ENCODE results near the gene BOC.

The BOC gene

DNA sequence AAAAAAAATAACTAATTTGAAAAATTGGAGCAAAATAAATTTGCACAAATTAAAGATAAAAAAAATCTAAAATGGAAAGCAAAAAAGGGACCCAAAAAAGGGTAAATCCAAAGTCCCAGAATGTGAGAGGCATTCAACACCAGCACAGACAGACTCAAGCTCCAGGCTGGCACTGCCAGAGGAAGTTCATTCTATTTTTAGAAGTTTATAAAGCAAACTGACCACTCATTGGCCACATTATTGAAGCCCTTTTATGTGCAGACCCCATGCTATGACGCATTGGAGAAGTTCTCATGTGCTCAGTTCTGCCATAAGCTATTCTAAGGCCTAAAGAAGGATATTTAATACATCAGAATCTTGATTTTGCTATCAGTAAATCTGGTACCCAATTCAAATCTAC is 17.6 kb upstream of the BOC start:
- no peak for DNase-seq

DNA sequence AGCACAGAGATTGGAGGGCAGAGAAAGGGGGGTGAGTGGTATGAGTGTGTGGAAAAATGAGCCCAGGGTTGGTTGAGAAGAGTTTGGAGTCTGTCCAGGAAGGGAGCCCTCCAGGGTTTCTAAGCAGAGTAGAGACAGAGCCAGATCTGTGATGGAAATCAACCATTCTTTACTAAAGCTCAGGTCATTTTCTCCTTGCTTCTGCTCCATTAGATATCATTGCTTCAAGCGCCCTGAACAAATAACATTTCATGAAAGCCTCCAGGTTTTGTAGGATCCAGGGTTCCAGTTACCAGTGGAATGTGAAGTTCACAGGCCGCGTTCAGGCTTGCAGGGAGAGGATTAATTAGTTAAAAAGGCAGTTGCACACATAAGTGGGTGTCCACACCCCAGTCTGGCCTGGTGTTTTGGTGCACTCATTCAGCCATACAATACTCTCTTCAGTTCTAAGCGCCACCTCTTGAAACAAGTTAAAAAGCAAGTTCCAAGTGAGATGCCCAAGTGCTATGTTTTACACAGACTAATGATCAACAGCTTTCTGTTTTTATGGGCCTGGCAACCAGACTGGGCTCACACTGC is 16.4 kb upstream of the BOC start:
- no peak for DNase-seq

DNA sequence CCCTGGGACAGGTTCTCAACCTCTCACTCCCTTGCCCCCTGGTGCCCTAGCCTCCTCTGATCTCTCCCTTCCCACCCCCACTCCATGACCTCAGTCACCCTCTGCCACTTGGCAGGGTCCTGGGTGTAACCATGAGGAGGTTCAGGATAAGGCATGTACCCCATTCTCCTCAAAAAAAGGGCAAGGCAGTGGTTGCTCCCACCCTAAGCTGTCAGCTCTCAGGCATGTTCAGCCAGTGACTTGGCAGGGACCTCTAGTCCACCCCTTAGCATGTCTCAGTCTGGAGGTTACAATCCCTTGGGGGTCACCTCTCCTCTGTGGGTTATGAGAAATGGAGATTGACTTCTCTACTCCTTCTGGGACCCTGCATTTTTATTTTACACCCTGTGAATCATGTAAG is 11.0 kb upstream of the BOC start:
- no peak for DNase-seq

GRCh38 chr3:113200946-113201345 is 10.4 kb upstream of the BOC start:
- DNase-seq = no peak

GRCh38 chr3:113204371-113204770 is 7.0 kb upstream of the BOC start:
- DNase-seq = no peak

DNA sequence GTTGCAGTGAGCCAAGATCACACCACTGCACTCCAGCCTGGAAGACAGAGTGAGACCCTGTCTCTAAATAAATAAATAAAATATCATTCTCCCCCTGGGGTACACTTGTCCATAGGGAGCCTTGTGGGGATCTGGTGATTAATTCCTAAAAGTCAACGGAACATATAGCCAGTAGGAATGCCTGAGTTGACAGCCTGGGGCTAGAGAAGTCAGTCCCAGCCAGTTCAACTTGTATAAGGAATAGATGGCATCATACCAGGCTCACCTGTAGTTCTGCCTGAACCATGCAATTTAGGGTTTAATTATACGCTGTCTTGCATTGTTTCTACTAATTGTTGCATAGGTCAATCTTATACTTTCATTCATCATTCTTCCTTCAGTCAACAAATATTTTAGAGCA is 5.9 kb upstream of the BOC start:
- no peak for DNase-seq

- DNase-seq = no peak
Measured at GRCh38 chr3:113210604-113211329, 590 bp upstream of the BOC start.

- DNase-seq = no peak
Measured at GRCh38 chr3:113212150-113212843, 940 bp downstream of the BOC start.

GRCh38 chr3:113212844-113213375 is 1.6 kb downstream of the BOC start:
- no peak for DNase-seq

DNA sequence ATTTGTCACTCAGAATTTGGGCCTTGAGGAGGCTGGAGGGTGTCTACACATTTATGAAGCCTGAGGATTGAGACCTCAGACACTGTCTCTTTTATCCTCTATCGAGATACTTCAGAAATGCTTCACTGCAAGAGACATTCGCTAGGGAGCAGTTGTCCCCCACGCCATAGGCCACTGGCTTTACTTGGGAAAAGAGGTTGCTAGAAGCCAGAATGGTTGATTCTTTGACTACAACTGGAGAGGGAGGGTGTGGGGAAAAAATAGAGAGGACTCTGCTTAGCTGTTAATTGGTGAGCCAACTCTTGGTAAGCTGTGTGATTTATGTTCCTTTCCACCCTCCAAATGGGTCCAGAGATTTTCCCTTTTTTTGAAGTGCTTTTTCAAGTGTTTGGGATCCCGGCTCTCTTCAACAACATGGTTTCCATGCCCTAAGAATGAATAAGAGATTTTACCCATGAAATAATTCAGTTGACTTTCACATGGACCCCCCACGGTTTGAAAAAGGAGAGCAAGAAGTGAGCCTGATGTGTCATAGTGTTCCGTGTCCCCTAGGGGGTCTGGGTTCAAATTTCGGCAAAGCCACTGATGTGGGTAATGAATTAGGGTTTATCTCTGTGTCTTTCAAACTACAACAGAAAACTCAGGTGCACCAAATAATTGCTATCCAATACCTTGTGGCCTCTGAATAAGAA is 2.7 kb downstream of the BOC start:
- DNase-seq = no peak

- DNase-seq = no peak
Measured at GRCh38 chr3:113214917-113215595, 3.7 kb downstream of the BOC start.

- no peak for DNase-seq
Measured at GRCh38 chr3:113216393-113216792, 5.0 kb downstream of the BOC start.

DNA sequence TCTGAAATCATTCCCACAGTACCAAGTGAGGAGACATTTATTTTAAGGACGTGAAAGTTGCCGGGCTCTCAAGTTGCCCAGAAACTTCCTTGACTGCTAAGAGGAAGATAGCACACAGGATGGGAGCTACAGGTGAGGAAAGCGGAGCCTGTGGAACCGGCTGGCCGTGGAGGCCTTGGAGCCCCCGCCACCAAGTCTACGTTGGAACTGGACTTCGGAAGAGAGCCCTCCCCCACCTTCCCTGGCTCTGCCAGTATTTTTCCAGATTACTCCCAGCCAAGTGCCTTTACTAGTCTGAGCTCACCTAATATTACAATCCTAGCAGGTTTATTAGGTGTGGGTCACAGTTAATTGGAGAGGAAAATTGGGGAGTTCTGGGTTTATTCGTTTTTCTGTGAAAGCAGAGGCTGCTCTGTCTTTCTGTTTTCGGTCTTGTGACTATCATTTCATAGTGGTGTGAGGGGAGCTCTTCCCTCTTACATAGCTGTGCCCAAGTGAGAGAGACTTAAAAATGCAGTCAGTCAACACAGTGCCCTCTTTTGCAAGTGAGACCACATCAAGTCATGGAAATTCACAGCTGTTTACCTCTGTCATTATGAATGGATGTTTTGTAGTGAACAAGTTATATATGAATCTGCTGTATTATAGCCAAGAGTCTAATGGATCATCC is 6.8 kb downstream of the BOC start:
- DNase-seq = no peak

DNA sequence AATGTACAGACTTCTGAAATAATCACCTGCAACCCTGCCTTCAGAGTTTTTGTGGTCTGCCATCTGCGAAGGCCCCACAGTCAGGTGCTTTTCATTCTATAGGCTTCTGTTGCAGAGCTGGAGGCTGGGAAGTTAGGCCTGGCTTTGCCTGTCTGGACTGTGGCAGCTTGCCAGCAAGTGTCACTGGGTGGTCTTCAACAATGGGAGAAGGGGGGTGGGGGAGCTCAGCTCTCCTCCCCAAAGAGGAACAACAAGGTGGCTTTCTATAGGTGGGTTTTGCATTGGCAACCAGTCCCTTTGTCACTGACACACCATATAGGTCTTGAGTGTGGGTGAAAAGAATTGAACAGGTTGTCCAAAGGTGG is 7.3 kb downstream of the BOC start:
- DNase-seq = no peak

- DNase-seq = no peak
Measured at GRCh38 chr3:113219605-113220300, 8.4 kb downstream of the BOC start.

- DNase-seq = no peak
Measured at GRCh38 chr3:113220721-113221120, 9.4 kb downstream of the BOC start.

DNA sequence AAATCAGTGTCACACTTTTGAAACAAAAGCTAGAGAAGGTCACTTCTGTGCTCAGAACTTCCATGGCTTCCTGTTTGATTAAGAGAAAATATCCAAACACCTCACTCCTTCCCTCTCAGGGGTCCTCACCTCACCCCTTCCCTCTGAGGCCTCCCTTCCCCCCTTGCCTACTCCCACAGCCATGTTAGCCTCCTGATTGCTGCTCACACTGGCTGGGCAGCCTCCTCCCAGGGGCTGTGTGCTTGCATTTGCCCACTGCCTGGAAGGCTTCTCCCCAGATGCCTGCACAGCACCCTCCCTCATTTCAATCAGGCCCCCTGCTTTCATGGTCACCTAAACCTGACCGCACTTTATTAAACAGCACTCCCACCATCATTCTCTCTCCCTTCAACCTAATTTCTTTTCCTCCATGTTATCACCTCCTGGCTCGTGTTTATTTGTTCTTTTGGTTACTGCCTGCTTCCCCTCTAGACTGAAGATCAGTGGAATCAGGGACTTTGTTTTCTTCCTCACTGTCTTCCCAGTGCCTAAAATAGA is 10.4 kb downstream of the BOC start:
- no peak for DNase-seq

DNA sequence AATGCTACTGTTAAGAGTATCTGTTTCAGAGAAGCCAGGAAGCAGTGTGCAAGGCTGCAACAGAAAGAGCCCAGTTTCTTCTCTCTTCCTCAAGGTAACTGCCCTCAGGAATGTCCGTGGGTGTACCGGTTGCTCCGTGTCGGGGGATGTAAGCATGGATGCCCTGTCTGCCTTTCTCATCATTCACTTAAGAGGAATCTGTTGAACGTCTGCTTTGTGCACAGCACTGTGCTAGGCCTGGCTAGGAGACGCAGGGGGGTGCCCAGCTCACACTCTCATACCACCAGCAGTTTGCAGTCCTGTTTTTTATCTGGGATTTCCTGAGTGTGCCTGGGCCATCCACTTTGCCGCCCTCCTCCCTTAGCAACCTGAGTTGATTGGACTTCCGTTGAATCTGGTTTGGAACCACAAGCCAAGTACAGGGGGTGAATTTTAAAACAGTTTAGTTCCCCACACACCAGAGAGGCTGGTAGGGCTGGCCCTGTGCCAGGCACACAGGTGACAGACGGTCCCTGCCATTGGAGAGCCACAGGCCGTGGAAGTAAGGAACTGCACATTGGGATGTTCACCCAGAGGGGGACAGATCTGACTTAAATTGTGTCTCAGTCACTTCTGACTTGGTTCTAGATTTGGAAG is 11.2 kb downstream of the BOC start:
- no peak for DNase-seq

DNA sequence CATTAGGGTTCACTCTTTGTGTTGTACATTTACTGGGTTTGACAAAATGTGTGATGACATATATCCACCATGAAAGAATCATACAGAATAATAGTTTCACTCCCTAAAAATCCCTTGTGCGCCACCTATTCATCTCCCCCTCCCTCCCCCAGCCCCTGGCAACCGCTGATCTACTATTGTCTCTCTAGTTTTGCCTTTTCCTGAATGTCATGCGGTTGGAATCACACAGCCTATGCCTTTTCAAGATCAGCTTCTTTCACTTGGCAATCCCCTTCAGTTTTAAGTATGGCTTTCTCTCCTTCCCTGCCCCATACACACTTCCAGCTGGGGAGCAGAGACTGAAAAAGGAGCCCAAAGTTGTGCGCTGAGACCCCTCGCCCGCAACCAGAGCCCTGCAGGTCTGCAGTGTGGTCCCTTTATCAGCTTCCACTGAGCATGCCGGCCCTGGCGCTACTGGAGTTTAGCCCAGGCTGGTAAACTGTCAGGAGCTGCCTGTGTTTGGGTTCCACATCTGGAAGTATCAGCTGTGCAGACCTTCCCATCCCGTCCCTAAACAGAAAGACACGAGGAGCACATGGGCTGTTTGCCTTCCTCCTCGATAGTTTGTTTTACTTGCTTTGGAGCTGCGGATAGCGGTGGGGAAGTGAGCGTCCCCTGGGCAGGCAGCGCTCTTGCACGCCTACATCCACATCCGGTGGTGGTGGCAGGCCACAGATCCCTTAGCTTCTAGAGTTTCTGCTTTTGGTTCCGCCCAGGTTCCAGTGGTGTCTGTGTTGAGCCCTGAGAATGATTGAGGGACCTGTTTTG is 12.3 kb downstream of the BOC start:
- DNase-seq = peak; percentile 4 to 17

GRCh38 chr3:113225286-113225685 is 13.9 kb downstream of the BOC start:
- DNase-seq = no peak
